ENCODE results near the gene PAXIP1.
"Not testable (repeated sequence)": the region's sequence is repeated elsewhere in the genome, so short reads cannot be mapped to it uniquely, and the experiment has no call there.

PAXIP1 gene

DNA sequence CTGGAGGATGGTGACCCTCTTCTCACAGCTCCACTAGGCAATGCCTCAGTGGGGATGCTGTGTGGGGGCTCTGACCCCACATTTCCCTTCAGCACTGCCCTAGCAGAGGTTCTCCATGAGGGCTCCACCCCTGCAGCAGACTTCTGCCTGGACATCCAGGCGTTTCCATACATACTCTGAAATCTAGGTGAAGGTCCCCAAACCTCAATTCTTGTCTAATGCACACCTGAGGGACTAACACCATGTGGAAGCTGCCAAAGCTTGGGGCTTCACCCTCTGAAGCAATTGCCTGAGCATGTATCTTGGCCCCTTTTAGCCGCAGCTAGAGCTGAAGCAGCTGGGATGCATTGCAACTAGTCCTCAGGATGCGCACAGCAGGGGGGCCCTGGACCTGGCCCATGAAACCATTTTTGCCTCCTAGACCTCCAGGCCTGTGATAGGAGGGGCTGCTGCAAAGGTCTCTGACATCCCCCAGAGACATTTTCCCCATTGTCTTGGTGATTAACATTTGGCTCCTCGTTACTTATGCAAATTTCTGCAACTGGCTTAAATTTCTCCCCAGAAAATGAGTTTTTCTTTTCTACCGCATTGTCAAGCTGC is 68.5 kb downstream of the PAXIP1 start:
- DNase-seq = not testable (repeated sequence)

DNA sequence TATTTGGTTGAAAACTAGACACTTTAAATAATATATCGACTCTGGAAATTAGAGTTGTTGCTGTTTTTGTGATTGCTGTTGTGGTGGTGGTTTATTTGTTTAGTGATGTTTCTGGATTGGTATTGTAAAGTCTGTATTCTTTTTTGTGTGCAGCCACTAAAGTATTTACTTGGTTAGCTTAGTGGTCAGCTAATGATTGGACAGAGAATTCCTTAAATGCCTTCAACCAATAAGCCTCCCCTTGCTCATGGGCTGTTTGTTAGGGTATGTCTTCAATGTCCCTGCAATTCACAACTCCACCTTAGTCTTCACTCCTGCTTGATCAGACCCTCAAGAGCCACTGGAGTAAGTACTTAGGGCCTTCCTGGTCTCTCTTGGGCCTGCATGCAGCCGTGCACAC is 71.0 kb downstream of the PAXIP1 start:
- no peak for DNase-seq

- DNase-seq = peak; percentile 18
These were observed 73.8 kb downstream of the PAXIP1 start for GRCh38 chr7:154929006-154929726.

- DNase-seq = peak; percentile 33
These were observed 74.6 kb downstream of the PAXIP1 start for GRCh38 chr7:154928136-154929005.

GRCh38 chr7:154927624-154928125 is 75.2 kb downstream of the PAXIP1 start:
- DNase-seq = peak; percentile 83

DNA sequence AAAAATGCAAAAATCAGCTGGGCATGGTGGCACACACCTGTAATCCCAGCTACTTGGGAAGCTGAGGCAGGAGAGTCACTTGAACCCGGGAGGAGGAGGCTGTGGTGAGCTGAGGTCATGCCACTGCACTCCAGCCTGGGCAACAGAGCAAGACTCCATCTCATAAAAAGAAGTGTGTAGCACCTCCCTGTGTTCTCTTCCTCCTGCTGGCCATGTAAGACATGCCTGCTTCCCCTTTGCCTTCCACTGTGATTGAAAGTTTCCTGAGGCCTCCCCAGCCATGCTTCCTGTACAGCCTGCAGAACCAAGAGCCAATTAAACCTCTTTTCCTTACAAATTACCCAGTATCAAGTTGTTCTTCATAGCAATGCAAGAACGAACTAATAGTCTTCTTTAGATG is 80.5 kb downstream of the PAXIP1 start:
- not testable (repeated sequence) for DNase-seq

DNA sequence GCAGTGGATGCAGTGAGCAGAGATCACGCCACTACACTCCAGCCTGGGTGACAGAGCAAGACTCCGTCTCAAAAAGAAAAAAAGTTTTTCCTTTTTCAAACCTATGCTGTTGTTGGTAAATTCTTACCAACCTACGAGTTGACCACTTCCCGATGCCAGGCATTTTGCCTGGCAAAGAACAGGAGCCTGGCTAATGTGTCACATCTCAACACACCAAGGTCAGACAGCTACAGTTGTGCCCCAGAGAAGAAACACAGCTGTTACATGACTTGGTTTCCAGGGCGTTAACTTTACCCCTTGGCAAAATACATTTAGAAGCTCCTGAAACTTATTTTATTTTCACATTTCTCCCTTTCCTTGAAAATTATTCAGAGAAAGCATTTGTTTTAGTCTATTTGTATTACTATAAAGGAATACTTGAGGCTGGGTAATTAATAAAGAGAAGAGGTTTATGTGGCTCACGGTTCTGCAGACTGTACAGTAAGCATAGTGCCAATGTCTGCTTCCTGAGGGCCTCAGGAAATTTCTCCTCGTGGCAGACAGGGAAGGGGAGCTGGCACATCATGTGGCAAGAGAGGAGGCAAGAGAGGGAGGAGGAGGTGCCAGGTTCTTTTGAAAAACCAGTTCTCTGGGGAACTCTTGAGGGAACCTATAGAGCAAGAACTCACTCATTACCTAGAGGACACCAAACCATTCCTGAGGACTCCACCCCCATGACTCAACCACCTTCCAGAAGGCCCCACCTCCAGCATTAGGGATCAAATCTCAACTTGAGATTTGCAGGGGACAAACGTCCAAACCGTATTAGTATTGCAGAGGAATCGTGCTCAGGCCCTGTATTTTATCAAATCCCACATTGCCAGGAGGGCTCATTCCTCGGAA is 83.3 kb downstream of the PAXIP1 start:
- no peak for DNase-seq

- no peak for DNase-seq
These were observed 84.2 kb downstream of the PAXIP1 start for GRCh38 chr7:154918741-154919140.

DNA sequence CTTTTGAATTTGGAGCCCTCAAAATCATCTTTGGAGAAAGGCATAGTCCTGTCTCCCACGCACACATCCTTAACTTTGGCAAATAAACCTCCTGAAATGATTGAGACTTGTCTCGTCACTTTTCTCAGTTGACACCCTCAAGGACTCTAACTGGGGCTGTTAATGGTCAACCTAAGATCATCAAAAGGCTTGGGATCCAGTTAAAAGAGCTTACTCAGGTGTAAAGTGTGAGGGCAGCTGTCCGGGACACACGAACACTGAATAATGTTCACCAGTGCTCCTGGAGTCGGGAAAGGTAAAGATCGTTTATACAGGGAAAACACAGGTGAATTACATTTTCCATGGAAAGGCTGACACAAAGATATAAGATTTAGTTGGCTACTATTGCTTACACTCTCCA is 84.7 kb downstream of the PAXIP1 start:
- DNase-seq = no peak

DNA sequence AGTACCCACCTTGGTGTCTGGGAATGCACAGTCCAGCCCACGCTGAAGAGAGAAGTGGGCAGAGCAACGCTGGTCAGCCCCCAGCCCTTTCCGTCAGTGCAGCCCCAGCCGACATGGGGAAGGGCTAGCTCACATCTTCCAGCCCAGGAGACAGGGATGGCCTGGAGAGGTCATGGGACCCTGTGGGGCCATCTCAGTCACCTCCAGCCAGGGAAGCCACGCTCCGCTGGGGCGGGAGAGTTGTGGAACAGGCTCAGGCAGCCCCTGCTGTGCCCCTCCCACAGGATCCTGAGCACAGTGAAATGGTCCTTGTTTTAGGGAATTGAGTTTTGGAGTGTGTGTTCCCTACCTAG is 85.1 kb downstream of the PAXIP1 start:
- no peak for DNase-seq

DNA sequence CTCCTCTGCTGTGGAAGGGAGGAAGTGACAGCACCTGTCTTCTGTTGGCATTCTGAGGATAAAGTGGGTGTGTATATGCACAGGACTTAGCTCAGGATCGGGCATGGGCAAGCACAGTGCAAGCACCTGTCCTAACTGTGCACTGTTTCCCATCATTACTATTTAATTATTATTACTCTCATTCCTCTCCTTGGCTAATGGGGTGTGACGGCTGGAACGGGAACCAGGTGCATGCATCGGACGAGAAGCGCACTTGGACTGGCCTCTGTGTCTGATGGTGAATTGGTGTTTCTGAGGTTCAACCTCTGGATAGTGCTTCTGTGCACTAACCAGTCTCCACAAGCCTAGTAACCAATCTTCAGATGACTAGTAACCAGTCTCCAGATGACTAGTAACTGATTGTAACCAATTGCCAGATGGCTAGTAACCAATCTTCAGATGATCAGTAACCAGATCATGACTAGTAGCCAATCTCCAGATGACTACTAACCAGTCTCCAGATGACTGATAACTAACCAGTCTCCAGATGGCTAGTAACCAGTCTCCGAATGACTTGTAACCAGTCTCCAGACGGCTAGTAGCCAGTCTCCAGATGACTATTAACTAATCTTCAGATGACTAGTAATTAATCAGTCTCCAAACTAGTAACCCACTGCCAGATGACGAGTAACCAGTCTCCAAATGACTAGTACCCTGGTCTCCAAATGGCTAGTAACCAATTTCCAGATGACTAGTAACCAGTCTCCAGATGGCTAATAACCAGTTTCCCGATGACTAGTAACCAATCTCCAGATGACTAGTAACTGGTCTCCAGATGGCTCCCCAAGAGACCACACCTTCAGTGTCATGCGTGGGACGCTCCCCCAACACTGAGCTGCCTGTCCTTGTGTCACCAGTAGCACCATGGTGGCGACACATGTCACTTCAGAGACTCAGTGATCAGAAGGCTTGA is 85.8 kb downstream of the PAXIP1 start:
- DNase-seq = no peak

DNA sequence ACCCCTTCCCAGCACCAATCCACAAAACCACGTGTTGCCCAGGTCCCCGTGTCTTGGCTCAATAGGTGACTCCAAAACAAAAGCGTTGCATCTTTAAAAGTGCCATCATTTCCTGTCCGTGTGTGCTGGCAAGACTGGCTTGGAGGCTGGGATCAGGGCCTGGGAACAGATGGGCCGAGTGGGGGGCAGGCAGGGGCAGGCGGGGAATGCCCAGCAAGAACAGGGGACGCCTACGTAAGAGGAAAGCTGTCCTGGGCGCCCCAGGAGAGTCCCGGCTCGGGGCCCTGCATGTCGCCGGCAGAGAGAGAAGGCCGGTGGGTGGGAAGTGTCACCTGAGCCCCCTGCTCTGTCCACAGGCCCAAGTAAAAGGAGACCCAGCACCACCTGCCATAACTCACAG is 86.5 kb downstream of the PAXIP1 start:
- DNase-seq = no peak

DNA sequence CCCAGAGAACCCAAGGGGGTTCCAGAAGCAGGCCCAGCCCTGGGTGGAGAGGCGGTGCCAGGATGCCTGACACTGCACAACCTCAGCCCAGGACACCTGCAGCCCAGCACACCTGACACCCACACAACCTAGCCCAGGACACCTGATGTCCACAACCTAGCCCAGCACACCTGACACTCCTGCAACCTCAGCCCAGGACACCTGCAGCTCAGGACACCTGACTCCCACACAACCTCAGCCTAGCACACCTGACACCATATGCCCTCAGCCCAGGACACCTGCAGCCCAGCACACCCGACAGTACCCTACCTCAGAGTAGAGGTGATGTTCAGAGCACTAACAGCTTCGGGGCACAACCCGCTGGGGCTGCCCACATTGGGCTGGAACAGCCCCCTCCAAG is 87.3 kb downstream of the PAXIP1 start:
- no peak for DNase-seq

DNA sequence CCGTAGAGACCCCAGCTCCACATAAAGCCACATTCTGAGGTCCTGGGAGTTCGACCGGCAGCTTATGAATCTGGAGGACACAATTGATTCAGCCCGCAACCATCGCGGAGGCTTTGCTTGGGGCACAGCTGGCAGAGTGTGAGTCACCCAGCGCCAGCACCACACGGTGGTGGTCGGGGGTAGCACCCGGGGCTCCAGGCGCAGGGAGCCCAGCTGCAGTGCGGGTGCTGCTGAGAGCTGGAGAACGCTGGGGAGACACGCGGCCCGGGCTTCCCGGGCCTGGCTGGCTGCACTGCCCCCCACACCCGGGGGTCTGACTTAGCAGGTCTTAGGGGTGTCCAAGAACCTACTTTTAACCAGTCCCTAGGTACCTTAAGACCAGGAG is 87.9 kb downstream of the PAXIP1 start:
- peak; percentile 13 for DNase-seq

GRCh38 chr7:154914308-154914995 is 88.5 kb downstream of the PAXIP1 start:
- no peak for DNase-seq

DNA sequence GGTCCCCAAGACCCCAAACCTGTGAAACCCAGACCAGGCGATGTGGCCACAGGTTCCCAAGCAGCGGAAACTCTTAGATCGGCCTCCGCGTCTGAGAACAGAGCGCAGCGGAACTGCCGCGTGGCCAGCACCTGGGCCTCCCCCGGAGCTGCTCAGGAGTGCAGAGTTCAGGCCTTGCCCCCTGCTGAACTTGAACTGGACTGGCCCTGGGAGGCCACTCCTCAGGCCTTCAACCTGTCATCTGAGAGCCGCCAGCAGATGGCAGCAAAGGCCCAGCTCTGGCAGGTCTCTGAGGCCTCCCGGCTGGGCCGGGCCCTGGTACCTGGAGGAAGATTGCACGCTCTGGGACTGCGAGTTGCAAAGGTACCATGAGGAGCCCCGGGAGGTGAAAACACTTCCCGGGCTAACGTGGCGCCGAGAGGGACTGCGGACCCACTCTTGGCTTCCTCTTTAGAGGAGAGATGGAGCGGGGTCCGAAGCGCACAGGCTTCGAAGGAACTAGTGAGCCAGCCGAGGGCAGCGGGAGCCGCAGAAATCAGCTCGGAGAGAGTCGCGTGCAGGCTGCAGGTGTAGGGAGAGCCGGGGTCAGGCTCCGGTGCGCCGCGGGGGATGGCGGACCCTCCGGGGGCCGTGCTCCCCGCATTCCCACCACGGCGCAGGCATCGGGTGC is 89.2 kb downstream of the PAXIP1 start:
- peak; percentile 93 for DNase-seq

GRCh38 chr7:154912871-154913637 is 89.9 kb downstream of the PAXIP1 start:
- no peak for DNase-seq

DNA sequence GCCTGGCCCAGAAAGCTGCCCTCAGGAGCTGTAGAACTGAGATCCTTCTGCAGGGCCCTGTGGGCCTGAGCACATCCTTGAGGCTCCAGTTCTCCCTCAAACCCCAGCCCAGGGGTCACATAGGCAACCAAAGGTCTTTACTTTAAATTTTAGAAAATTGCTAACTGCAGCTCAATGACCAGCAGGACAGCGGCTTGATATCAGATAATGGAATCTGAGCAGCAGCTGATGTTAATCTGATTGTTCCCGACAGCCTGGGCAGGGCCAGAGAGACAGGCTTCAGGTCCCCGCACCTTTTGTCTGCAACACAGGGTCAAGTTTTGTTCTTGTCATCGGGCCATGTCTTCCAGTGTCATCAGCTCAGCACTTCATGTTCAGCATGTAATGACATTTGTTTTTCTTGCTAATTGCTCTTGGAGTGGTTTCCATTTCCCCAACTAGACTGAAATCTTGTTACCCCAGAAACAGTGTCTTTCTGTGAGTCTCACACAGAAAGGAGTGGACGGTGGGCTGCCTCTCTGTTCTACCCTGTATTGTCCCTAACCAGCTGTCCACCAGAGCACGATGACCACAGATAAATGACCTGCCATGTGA is 91.0 kb downstream of the PAXIP1 start:
- no peak for DNase-seq

DNA sequence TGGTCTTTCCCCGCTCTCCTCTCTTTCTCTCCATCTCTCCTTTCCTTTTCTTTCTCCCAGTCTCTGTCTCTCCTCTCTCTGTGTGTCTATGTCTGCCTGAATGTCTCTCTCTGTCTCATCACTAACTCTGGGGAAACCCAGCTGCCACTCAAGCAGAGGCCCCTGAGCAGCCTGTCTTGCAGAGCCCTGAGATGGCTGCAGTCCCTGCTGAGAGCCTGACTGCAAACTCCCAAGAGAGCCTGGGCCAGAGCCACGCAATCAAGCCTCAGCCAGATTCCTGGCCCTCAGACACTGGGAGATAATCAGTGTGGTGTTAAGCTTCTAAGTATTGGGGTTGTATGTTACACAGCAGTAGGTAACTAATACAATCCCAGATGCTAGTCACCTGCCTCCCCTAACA is 91.5 kb downstream of the PAXIP1 start:
- DNase-seq = no peak
